Cardiac muscle cell (in vitro differentiated cells and primary cell): ENCODE results near the gene MUC5B. TPM values are rescaled to one million over a fixed set of nuclear protein-coding genes. Genes with fewer than 3 reads are reported as not detected.

Experiments
- DNase-seq, 2 donors: peaks; one replicate each; pipeline versions ENCODE4 v3.0.0 to v3.0.0-alpha.2; 2010 to 2017; ENCODE audit warnings: low read depth in 1 of 2, low spot score in 1 of 2
- H3K27ac ChIP-seq: fragments of 200-600 bp; sonication (generic); 2 replicates; pipeline ENCODE4 v1.5.1; 2016
- H3K27me3 ChIP-seq: fragments of 200-600 bp; sonication (generic); 2 replicates; pipeline ENCODE4 v1.6.0; 2016; ENCODE audit warnings: control low read depth
- H3K36me3 ChIP-seq: fragments of 200-600 bp; sonication (generic); 2 replicates; pipeline ENCODE4 v1.5.1; 2016; ENCODE audit warnings: control low read depth
- H3K4me1 ChIP-seq: fragments of 200-600 bp; sonication (generic); 2 replicates; pipeline ENCODE4 v1.8.1; 2017; ENCODE audit warnings: low read depth, mild to moderate bottlenecking, mixed run types
- H3K4me3 ChIP-seq: fragments of 200-600 bp; sonication (generic); 2 replicates; pipeline ENCODE4 v1.5.1; 2016; ENCODE audit warnings: mild to moderate bottlenecking
- H3K9me3 ChIP-seq: fragments of 200-600 bp; sonication (generic); 2 replicates; pipeline ENCODE4 v1.5.1; 2017; ENCODE audit warnings: low read depth, mild to moderate bottlenecking, control low read depth
- CTCF ChIP-seq: IDR thresholded peaks from 2 replicates; pipeline ENCODE4 v1.5.1; 2012; ENCODE audit warnings: low read depth, mild to moderate bottlenecking, low read length
- polyA plus RNA-seq: library from polyadenylated mRNA; unstranded; fragments of >200 nt; fragmentation: Nextera tagmentation; extraction: Ambion mirVana; gene quantifications from 2 replicates; pipeline ENCODE4 v1.2.1, GENCODE V29; 2016
- total RNA-seq: library from RNA; depleted of rRNA; stranded (reverse); fragments of >200 nt; gene quantifications from 2 replicates; pipeline ENCODE4 v1.2.3, GENCODE V29; 2016

The MUC5B gene
- total and polyA plus RNA-seq, 2 experiments from 2014 or later = not detected

DNA sequence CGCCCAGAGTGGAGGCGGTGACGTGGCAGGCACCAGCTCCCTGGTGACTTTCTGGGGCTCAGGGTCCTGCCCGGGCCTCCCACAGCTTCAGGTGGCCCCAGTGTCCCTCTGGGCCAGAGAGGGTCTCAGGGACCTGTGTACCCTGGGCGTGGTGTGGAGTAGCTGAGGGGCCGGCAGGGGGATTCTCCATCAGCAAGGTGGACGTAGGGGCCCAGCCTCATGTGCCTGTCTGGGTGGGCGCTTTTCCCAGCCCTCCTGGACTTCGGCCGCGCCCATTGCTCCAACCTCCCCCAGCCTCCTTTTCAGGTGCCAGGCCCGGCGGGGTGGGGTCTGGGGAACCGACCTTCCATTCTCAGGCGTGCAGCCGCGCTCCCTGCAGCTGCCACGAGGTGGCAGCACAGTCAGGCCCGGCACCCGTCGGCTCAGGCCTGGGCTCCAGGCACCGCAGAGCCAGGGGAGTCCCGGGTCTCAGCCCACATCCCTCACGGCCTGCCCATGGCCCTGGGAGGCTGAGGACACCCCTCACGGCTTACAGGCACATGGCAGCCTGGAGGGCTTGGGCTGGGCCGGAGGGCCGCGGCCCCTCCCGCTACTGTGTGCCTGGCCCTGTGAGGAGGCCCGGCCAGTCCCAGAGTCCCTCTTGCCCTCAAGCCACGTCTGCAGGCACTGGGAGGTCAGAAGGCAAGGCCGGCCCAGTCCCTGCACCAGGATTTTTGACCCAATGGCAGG lies 19.9 kb upstream of the MUC5B start:
- peak; percentile 93 for TF ChIP-seq CTCF
- DNase-seq = peak; percentile 51 to 68
- H3K27ac ChIP-seq = no peak overlapping the region
- H3K4me3 ChIP-seq = no peak overlapping the region
- H3K9me3 ChIP-seq = no peaks in the 10 kb centered on the region
- no peaks in the 10 kb centered on the region for H3K36me3 ChIP-seq
- no peaks in the 10 kb centered on the region for H3K4me1 ChIP-seq
- H3K27me3 ChIP-seq = no peaks in the 10 kb centered on the region

DNA sequence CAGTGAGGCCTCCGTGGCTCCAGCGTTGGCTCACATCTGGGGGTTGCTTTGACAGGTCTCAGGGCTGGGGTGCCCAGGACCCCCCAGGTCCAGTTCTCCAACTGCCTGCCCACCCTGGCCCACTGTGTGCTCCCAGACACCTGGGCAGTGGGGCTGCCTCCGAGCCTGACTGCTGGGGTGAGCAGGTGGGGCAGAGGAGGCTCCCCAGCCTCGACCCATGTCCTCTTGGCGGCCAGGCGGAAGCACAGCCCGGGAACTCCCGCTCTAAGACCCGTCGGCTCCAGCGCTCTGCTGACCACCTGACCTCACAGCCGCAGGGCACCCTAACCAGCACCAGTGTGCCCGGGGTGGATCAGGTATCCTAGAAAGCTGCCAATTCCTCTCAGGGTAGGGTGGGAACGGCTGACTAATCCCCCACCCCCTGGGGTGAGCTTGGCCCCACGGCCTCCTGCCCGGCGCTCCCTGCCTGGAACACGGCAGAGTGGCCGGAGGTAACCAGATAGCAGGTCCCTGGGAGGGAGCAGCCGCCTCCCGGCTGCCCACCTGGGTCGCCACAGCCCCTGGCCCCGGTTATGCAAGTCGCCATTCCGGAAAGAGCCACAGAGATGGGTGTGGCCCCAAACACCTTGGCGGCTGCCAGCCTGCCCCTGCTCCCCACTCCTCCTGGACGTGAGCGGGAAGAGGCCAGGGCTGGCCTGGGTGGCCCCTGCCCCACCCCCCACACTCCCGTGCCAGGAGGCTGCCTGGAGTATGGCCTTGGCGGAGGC lies 19.2 kb upstream of the MUC5B start:
- TF ChIP-seq CTCF = no peak
- no peaks in the 10 kb centered on the region for H3K4me1 ChIP-seq
- no peaks in the 10 kb centered on the region for H3K9me3 ChIP-seq
- no peak overlapping the region for H3K27ac ChIP-seq
- no peak for DNase-seq
- no peaks in the 10 kb centered on the region for H3K36me3 ChIP-seq
- no peak overlapping the region for H3K4me3 ChIP-seq
- H3K27me3 ChIP-seq = no peaks in the 10 kb centered on the region

GRCh38 chr11:1204381-1205101 lies 18.3 kb upstream of the MUC5B start:
- H3K4me1 ChIP-seq = no peaks in the 10 kb centered on the region
- H3K4me3 ChIP-seq = no peak overlapping the region
- no peaks in the 10 kb centered on the region for H3K27me3 ChIP-seq
- TF ChIP-seq CTCF = no peak
- H3K36me3 ChIP-seq = no peaks in the 10 kb centered on the region
- DNase-seq = no peak
- no peaks in the 10 kb centered on the region for H3K9me3 ChIP-seq
- H3K27ac ChIP-seq = no peak overlapping the region

DNA sequence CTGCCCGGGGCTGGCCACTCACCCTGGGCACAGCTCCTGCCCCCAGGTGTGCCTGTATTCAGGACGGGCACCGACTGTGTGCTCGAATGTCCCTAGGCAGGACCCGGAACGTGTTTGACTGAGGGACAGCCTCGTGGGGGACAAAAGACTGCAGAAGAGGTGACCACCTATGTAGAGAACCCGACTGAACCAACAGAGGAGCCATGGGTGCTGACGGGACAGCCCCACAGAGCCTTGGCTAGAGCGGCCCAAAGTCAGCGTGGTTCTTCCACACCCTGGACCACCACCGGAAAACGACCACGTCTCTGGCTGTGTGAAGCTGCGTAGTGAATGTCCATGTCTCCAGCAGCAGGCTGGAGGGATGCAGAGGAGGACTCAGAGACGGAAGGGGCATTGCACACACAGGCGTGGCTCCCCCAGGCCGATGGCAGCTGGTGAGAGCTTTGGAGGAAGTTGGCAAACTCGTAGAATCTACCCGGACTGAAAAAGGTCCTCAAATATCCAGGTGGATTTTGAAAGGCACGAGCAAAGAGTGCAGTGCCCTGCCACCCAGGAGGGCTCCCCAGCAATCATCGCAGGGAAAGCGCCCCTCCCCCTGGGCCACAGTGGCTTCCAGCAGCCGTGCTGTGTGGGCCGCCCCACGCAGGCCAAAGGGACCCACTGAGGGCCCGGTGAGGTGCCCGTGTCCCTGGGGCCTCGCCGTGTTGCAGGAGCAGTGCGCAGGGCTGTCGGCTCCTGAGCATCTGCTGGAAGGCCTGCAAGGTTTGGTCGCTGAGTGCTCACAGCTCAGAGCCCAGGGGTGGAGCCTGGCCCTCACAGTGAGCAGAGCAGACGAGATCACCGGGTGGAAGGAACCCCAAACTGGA lies 17.5 kb upstream of the MUC5B start:
- no peak overlapping the region for H3K4me3 ChIP-seq
- no peaks in the 10 kb centered on the region for H3K4me1 ChIP-seq
- H3K36me3 ChIP-seq = no peaks in the 10 kb centered on the region
- TF ChIP-seq CTCF = no peak
- H3K9me3 ChIP-seq = no peaks in the 10 kb centered on the region
- no peak for DNase-seq
- no peaks in the 10 kb centered on the region for H3K27me3 ChIP-seq
- no peak overlapping the region for H3K27ac ChIP-seq

GRCh38 chr11:1205987-1206331 lies 16.9 kb upstream of the MUC5B start:
- TF ChIP-seq CTCF = no peak
- Histone ChIP-seq H3K36me3 (no peaks in the 10 kb centered on the region), H3K4me3 (no peak overlapping the region), H3K27ac (no peak overlapping the region), H3K27me3 (no peaks in the 10 kb centered on the region), H3K9me3 (no peaks in the 10 kb centered on the region), H3K4me1 (no peaks in the 10 kb centered on the region)
- DNase-seq = no peak
